B cell (primary cell): ENCODE results near the gene HOXC4. TPM values are rescaled to one million over a fixed set of nuclear protein-coding genes. Genes with fewer than 3 reads are reported as not detected.

Experiments used
- ATAC-seq: fragments of 200-7000 bp; cut with Tn5 transposase; one replicate; pipeline ENCODE4 v1.10.0; 2021; ENCODE audit warnings: low read depth, mild to moderate bottlenecking, moderate number of reproducible peaks, moderate library complexity
- CTCF ChIA-PET: fragments of 350-600 bp; sonication (Branson Sonifier 250); formaldehyde crosslinking; loops from one replicate; lab custom pipeline; 2021; ENCODE audit warnings: antibody characterized with exemption, inconsistent platforms; lab: Charles Lee
- POLR2A ChIA-PET: fragments of 350-600 bp; sonication (Branson Sonifier 250); formaldehyde crosslinking; loops from one replicate; lab custom pipeline; 2021; ENCODE audit warnings: antibody characterized with exemption; lab: Charles Lee
- DNase-seq: peaks from one replicate; pipeline ENCODE4 v3.0.0; 2013
- H2AFZ ChIP-seq: 2 replicates; pipeline ENCODE4 v1.6.1; 2012; ENCODE audit warnings: mild to moderate bottlenecking, low read depth, low read length; ENCODE audit not compliant: insufficient read depth, poor library complexity, severe bottlenecking
- H3K27ac ChIP-seq, 2 donors: 1 replicate in 1 of 2; 2 replicates in 1 of 2; pipeline ENCODE4 v1.5.1; 2012 to 2013; ENCODE audit warnings: low read length in 2 of 2, mild to moderate bottlenecking in 2 of 2, moderate library complexity in 1 of 2
- H3K27me3 ChIP-seq, 4 experiments: fragments of 200-600 bp in 1 of 4; sonication (generic) in 1 of 4; replicated peaks in 1 of 4; 1 replicate in 2 of 4; 2 replicates in 2 of 4; pipeline versions ENCODE4 v1.6.1 to v1.7.0; 2013 to 2016; ENCODE audit warnings: low read length in 3 of 4, mild to moderate bottlenecking in 2 of 4, mixed read lengths in 1 of 4, moderate library complexity in 1 of 4; ENCODE audit not compliant: insufficient read depth in 4 of 4, control insufficient read depth in 3 of 4; ENCODE audit errors: control extremely low read depth in 1 of 4
- H3K36me3 ChIP-seq, 2 experiments: replicated peaks in 1 of 2; 1 replicate in 1 of 2; 2 replicates in 1 of 2; pipeline versions ENCODE4 v1.6.1 to v1.7.1; 2013; ENCODE audit warnings: low read length in 1 of 2; ENCODE audit not compliant: insufficient read depth in 2 of 2, control insufficient read depth in 1 of 2; ENCODE audit errors: control extremely low read depth in 1 of 2, extremely low read depth in 1 of 2
- H3K4me1 ChIP-seq, 2 donors: fragments of 200-600 bp in 1 of 2; sonication (generic) in 1 of 2; 1 replicate in 1 of 2; 2 replicates in 1 of 2; pipeline versions ENCODE4 v1.5.1 to v1.6.1; 2013 to 2017; ENCODE audit warnings: low read length in 2 of 2; ENCODE audit not compliant: control insufficient read depth in 2 of 2, insufficient read depth in 2 of 2
- H3K4me2 ChIP-seq: replicated peaks from 2 replicates; pipeline ENCODE3; 2012; ENCODE audit warnings: mild to moderate bottlenecking, low read depth, low read length; ENCODE audit not compliant: poor library complexity, severe bottlenecking
- H3K4me3 ChIP-seq, 5 experiments: fragments of 200-600 bp in 1 of 5; sonication (generic) in 1 of 5; 1 replicate in 3 of 5; 2 replicates in 2 of 5; pipeline versions ENCODE4 v1.5.1 to v1.7.0; 2011 to 2016; ENCODE audit warnings: low read length in 4 of 5, mild to moderate bottlenecking in 4 of 5, low read depth in 2 of 5, control low read depth in 1 of 5, moderate library complexity in 1 of 5; ENCODE audit not compliant: insufficient read depth in 1 of 5; ENCODE audit errors: control extremely low read depth in 1 of 5, extremely low read depth in 1 of 5
- H3K79me2 ChIP-seq: fragments of 200-600 bp; sonication (generic); one replicate; pipeline ENCODE4 v1.6.0; 2016; ENCODE audit warnings: low read length; ENCODE audit not compliant: control insufficient read depth, insufficient read depth
- H3K9ac ChIP-seq: fragments of 200-600 bp; sonication (generic); 2 replicates; pipeline ENCODE4 v1.6.1; 2017; ENCODE audit warnings: mild to moderate bottlenecking, low read length, moderate library complexity
- H3K9me3 ChIP-seq, 3 donors: one replicate each; pipeline versions ENCODE4 v1.6.1 to v1.7.1; 2013; ENCODE audit warnings: low read length in 2 of 3; ENCODE audit not compliant: control insufficient read depth in 2 of 3, insufficient read depth in 1 of 3; ENCODE audit errors: control extremely low read depth in 1 of 3
- H4K20me1 ChIP-seq: 2 replicates; pipeline ENCODE4 v1.6.0; 2012; ENCODE audit warnings: mild to moderate bottlenecking, low read length; ENCODE audit not compliant: insufficient read depth, control insufficient read depth, poor library complexity, severe bottlenecking
- H3K27ac Mint-ChIP-seq: one replicate; pipeline ENCODE4 v1.8.0; 2021; ENCODE audit warnings: mixed read lengths
- H3K27me3 Mint-ChIP-seq: one replicate; pipeline ENCODE4 v1.8.0; 2021; ENCODE audit warnings: mixed read lengths
- H3K4me1 Mint-ChIP-seq: one replicate; pipeline ENCODE4 v1.8.0; 2021; ENCODE audit warnings: mixed read lengths
- H3K4me3 Mint-ChIP-seq: one replicate; pipeline ENCODE4 v1.8.0; 2021; ENCODE audit warnings: mixed read lengths
- H3K9me3 Mint-ChIP-seq: one replicate; pipeline ENCODE4 v1.8.0; 2022; ENCODE audit warnings: mixed read lengths; ENCODE audit not compliant: insufficient read depth
- EZH2 ChIP-seq: IDR thresholded peaks from 2 replicates; pipeline ENCODE4 v1.6.1; 2012; ENCODE audit warnings: borderline replicate concordance, low read depth, mild to moderate bottlenecking, moderate library complexity, low read length; ENCODE audit not compliant: insufficient read depth, poor library complexity, severe bottlenecking
- WGBS: methylation state at CpG from one replicate; pipeline ENCODE4 v1.1.5; 2013; ENCODE audit warnings: missing lambda C conversion rate; ENCODE audit not compliant: insufficient coverage; 5-methylcytosine and 5-hydroxymethylcytosine counted together
- intact Hi-C: fragments of 100-400 bp; cut with micrococcal nuclease; formaldehyde crosslinking; loops from one replicate; pipeline ENCODE4 v1.10.0; 2022
- polyA plus RNA-seq: library from polyadenylated mRNA; depleted of rRNA; stranded (reverse); fragments of >200 nt; gene quantifications from 2 replicates; pipeline ENCODE4 v1.2.3, GENCODE V29; 2012
- total RNA-seq, 2 donors: library from RNA; stranded (reverse); fragments of 120-200 nt in 1 of 2; gene quantifications; 1 replicate in 1 of 2; 2 replicates in 1 of 2; pipeline versions ENCODE4 v1.2.3 to v1.2.4, GENCODE V29; 2013 to 2022
- TF ChIP-seq, protein P1 (sequence below): fragments of 200-600 bp; IDR thresholded peaks from one replicate; pipeline ENCODE4 v1.8.0; 2022; ENCODE audit warnings: antibody characterized with exemption, mild to moderate bottlenecking

The HOXC4 gene
- total and polyA plus RNA-seq, 2 donors (not counting 1 experiment from before 2014, with no cell fraction given), result 4.3 to 6.5 TPM

DNA sequence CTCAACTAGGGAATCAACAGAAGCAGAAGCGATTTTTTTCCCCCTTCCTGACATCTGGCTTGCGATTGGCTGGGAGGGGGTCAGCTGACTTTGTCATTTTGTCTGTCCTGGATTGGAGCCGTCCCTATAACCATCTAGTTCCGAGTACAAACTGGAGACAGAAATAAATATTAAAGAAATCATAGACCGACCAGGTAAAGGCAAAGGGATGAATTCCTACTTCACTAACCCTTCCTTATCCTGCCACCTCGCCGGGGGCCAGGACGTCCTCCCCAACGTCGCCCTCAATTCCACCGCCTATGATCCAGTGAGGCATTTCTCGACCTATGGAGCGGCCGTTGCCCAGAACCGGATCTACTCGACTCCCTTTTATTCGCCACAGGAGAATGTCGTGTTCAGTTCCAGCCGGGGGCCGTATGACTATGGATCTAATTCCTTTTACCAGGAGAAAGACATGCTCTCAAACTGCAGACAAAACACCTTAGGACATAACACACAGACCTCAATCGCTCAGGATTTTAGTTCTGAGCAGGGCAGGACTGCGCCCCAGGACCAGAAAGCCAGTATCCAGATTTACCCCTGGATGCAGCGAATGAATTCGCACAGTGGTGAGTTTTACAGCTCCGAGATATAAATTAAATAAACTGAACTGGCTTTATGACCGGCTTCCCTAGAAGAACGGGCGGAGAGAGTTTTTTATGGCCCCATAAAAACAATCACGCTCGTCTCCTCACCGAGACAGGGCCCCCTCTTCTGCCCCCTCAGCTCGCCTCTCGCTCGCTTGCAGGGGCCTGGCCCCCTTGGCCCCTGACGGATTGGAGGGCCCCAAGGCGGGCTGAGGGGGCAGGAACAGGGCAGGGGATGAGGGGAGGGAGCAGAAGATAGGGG lies 25.1 kb upstream of the HOXC4 start, which contains the start of gene HOXC6:
Gene HOXC6 (plus strand): TSS at position 127 of the 888 bp plus-strand sequence. CDS start 82 bp downstream, at position 209.
- CTCF ChIA-PET, result interaction anchor here (0.6 to 1.7 kb wide), 5 partner anchors 12 to 179 kb away, joined by 3 to 7 read pairs (median 3); partner anchors contain the start of gene HOXC4
- Histone ChIP-seq H3K4me3 (no peak within 1 kb of the TSS), H3K4me1 (peaks cover 14 to 43% of the 10 kb centered on the region in 2 donors), H3K4me2 (no peak within 1 kb of the TSS), H3K27ac (no peak within 1 kb of the TSS), H3K36me3 (no peaks in the 10 kb centered on the region), H3K27me3 (peaks cover 0 to 95% (median 78%) of the 10 kb centered on the region in 4 experiments), H2AFZ (no peak within 1 kb of the TSS), H3K9me3 (peaks cover 0 to 43% (median 6%) of the 10 kb centered on the region in 3 donors), H3K9ac (no peak within 1 kb of the TSS), H3K79me2 (no peaks in the 10 kb centered on the region), H4K20me1 (no peaks in the 10 kb centered on the region)
- no peak within 1 kb of the TSS for H3K27ac Mint-ChIP-seq
- DNase-seq, result peak; percentile 35
- POLR2A ChIA-PET, result interaction anchor here (0.7 kb wide), 1 partner anchor 11 kb away, joined by 7 read pairs; no protein-coding TSS in a partner anchor
- 12% methylated on average over 27 of the region's 36 CpGs for WGBS
- no peak for ATAC-seq
- no peak within 1 kb of the TSS for H3K4me3 Mint-ChIP-seq
- intact Hi-C loops, result no loop called here
- no peaks in the 10 kb centered on the region for H3K9me3 Mint-ChIP-seq
- peaks cover 72% of the 10 kb centered on the region for H3K27me3 Mint-ChIP-seq
- TF ChIP-seq, protein P1, sequence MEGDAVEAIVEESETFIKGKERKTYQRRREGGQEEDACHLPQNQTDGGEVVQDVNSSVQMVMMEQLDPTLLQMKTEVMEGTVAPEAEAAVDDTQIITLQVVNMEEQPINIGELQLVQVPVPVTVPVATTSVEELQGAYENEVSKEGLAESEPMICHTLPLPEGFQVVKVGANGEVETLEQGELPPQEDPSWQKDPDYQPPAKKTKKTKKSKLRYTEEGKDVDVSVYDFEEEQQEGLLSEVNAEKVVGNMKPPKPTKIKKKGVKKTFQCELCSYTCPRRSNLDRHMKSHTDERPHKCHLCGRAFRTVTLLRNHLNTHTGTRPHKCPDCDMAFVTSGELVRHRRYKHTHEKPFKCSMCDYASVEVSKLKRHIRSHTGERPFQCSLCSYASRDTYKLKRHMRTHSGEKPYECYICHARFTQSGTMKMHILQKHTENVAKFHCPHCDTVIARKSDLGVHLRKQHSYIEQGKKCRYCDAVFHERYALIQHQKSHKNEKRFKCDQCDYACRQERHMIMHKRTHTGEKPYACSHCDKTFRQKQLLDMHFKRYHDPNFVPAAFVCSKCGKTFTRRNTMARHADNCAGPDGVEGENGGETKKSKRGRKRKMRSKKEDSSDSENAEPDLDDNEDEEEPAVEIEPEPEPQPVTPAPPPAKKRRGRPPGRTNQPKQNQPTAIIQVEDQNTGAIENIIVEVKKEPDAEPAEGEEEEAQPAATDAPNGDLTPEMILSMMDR, result no peak
- TF ChIP-seq EZH2, result peak; percentile 36
- H3K4me1 Mint-ChIP-seq, result peaks cover 24% of the 10 kb centered on the region
